OCI-LY1 (cell line): ENCODE measurements around the gene CATSPER1.

Source experiments
- H2AFZ ChIP-seq: fragments of 200-600 bp; sonication (generic), shearing (Covaris generic); 2 replicates; pipeline ENCODE4 v1.6.0; 2014; ENCODE audit warnings: antibody characterized with exemption, mild to moderate bottlenecking, low read length
- H3F3A ChIP-seq: fragments of 200-600 bp; sonication (generic), shearing (Covaris generic); 2 replicates; pipeline ENCODE4 v1.6.0; 2014; ENCODE audit warnings: mild to moderate bottlenecking, antibody characterized with exemption, low read length, moderate library complexity; ENCODE audit not compliant: insufficient read depth
- H3K27ac ChIP-seq: fragments of 200-600 bp; sonication (generic); 2 replicates; pipeline ENCODE4 v1.5.1; 2014; ENCODE audit warnings: low read length, mixed run types, mild to moderate bottlenecking, low read depth; ENCODE audit not compliant: poor library complexity, severe bottlenecking
- H3K27me3 ChIP-seq: fragments of 200-600 bp; sonication (generic); 2 replicates; pipeline ENCODE4 v1.6.0; 2014; ENCODE audit warnings: antibody characterized with exemption, mild to moderate bottlenecking, low read length, moderate library complexity; ENCODE audit not compliant: insufficient read depth
- H3K36me3 ChIP-seq: fragments of 200-600 bp; sonication (generic); 2 replicates; pipeline ENCODE4 v1.6.1; 2014; ENCODE audit warnings: mild to moderate bottlenecking, antibody characterized with exemption, low read length, moderate library complexity, mixed read lengths; ENCODE audit not compliant: insufficient read depth
- H3K4me1 ChIP-seq: fragments of 200-600 bp; sonication (generic); 2 replicates; pipeline ENCODE4 v1.5.1; 2014; ENCODE audit warnings: mild to moderate bottlenecking, low read length, moderate library complexity; ENCODE audit not compliant: insufficient read depth, severe bottlenecking
- H3K4me2 ChIP-seq: fragments of 200-600 bp; sonication (generic), shearing (Covaris generic); 2 replicates; pipeline ENCODE4 v1.6.1; 2014; ENCODE audit warnings: low read length
- H3K4me3 ChIP-seq: fragments of 200-600 bp; sonication (generic); 2 replicates; pipeline ENCODE4 v1.5.1; 2014; ENCODE audit warnings: low read length, low read depth, mild to moderate bottlenecking, mixed read lengths; ENCODE audit not compliant: poor library complexity, severe bottlenecking
- H3K79me2 ChIP-seq: fragments of 200-600 bp; shearing (Covaris generic); 2 replicates; pipeline ENCODE4 v1.6.1; 2016; ENCODE audit warnings: mixed run types, low read length, mixed read lengths; ENCODE audit not compliant: insufficient read depth
- H3K9ac ChIP-seq: fragments of 200-600 bp; sonication (generic), shearing (Covaris generic); 2 replicates; pipeline ENCODE4 v1.6.1; 2014; ENCODE audit warnings: mild to moderate bottlenecking, low read length, mixed read lengths
- H3K9me2 ChIP-seq: fragments of 200-600 bp; sonication (generic), shearing (Covaris generic); 2 replicates; pipeline ENCODE4 v1.6.1; 2014; ENCODE audit warnings: low read depth, mild to moderate bottlenecking, low read length, mixed read lengths
- H3K9me3 ChIP-seq: fragments of 200-600 bp; shearing (Covaris generic); 2 replicates; pipeline ENCODE4 v1.6.1; 2014; ENCODE audit warnings: low read length, mixed read lengths
- H4K20me1 ChIP-seq: fragments of 200-600 bp; sonication (generic), shearing (Covaris generic); 2 replicates; pipeline ENCODE4 v1.6.0; 2016; ENCODE audit warnings: mild to moderate bottlenecking, low read length; ENCODE audit not compliant: insufficient read depth
- CTCF ChIP-seq: fragments of 200-600 bp; sonication (generic), shearing (Covaris generic); IDR thresholded peaks from 2 replicates; pipeline ENCODE4 v1.5.1; 2017; ENCODE audit warnings: mild to moderate bottlenecking, antibody characterized with exemption, low read length, moderate library complexity, mixed read lengths
- EZH2 ChIP-seq: fragments of 200-600 bp; sonication (generic), shearing (Covaris generic); IDR thresholded peaks from 2 replicates; pipeline ENCODE4 v1.8.0; 2017; ENCODE audit warnings: borderline replicate concordance, mixed run types, mild to moderate bottlenecking, antibody characterized with exemption, low read length, moderate library complexity, mixed read lengths

Gene CATSPER1

GRCh38 chr11:66022401-66023185 is 3.7 kb downstream of the CATSPER1 start:
- Histone ChIP-seq H4K20me1 (no peaks in the 10 kb centered on the region), H3K4me1 (peaks cover 3% of the 10 kb centered on the region), H3K9ac (0 out of 2 replicates have a peak overlapping the region, but pooled peaks have one; percentile 27), H3K4me2 (peak overlapping the region; percentile 55), H2AFZ (no peak overlapping the region), H3K27ac (no peak overlapping the region), H3F3A (no peaks in the 10 kb centered on the region), H3K79me2 (no peaks in the 10 kb centered on the region), H3K27me3 (0 out of 2 replicates have a peak, but pooled peaks cover 8% of the 10 kb centered on the region), H3K4me3 (no peak overlapping the region), H3K36me3 (no peaks in the 10 kb centered on the region), H3K9me2 (no peaks in the 10 kb centered on the region), H3K9me3 (no peaks in the 10 kb centered on the region)
- TF ChIP-seq EZH2: no peak
- peak; percentile 90 for TF ChIP-seq CTCF

GRCh38 chr11:66020618-66021357 is 5.5 kb downstream of the CATSPER1 start:
- no peaks in the 10 kb centered on the region for H3K79me2 ChIP-seq
- no peak overlapping the region for H2AFZ ChIP-seq
- H3K9me2 ChIP-seq: no peaks in the 10 kb centered on the region
- 0 out of 2 replicates have a peak, but pooled peaks cover 7% of the 10 kb centered on the region for H3K27me3 ChIP-seq
- H3K9me3 ChIP-seq: no peaks in the 10 kb centered on the region
- no peak overlapping the region for H3K4me2 ChIP-seq
- no peaks in the 10 kb centered on the region for H4K20me1 ChIP-seq
- no peaks in the 10 kb centered on the region for H3F3A ChIP-seq
- H3K4me3 ChIP-seq: no peak overlapping the region
- H3K36me3 ChIP-seq: no peaks in the 10 kb centered on the region
- no peak for TF ChIP-seq EZH2
- TF ChIP-seq CTCF: no peak
- H3K9ac ChIP-seq: no peak overlapping the region
- no peak overlapping the region for H3K27ac ChIP-seq
- peaks cover 3% of the 10 kb centered on the region for H3K4me1 ChIP-seq

- H3K4me1 ChIP-seq: peaks cover 3% of the 10 kb centered on the region
- H4K20me1 ChIP-seq: no peaks in the 10 kb centered on the region
- TF ChIP-seq EZH2 (no peak), CTCF (no peak)
- no peaks in the 10 kb centered on the region for H3K9me2 ChIP-seq
- no peak overlapping the region for H2AFZ ChIP-seq
- H3F3A ChIP-seq: no peaks in the 10 kb centered on the region
- H3K79me2 ChIP-seq: no peaks in the 10 kb centered on the region
- no peak overlapping the region for H3K4me2 ChIP-seq
- H3K27me3 ChIP-seq: 0 out of 2 replicates have a peak, but pooled peaks cover 7% of the 10 kb centered on the region
- no peaks in the 10 kb centered on the region for H3K36me3 ChIP-seq
- no peak overlapping the region for H3K27ac ChIP-seq
- no peak overlapping the region for H3K9ac ChIP-seq
- H3K4me3 ChIP-seq: no peak overlapping the region
- H3K9me3 ChIP-seq: no peaks in the 10 kb centered on the region
These were observed 6.1 kb downstream of the CATSPER1 start for GRCh38 chr11:66020212-66020611.
